Activated CD8-positive, alpha-beta T cell treated with anti-CD3 and anti-CD28 coated beads for 36 hours (primary cell): ENCODE results near the gene PLA2G4F. TPM values are rescaled to one million over a fixed set of nuclear protein-coding genes. Genes with fewer than 3 reads are reported as not detected.

Experiments used
- ATAC-seq: fragments of 200-7000 bp; cut with Tn5 transposase; one replicate; pipeline ENCODE4 v1.10.0; 2021; ENCODE audit warnings: mild to moderate bottlenecking, moderate library complexity
- CTCF ChIA-PET: fragments of 350-600 bp; sonication (Branson Sonifier 250); formaldehyde crosslinking; loops from one replicate; lab custom pipeline; 2021; ENCODE audit warnings: antibody characterized with exemption; lab: Charles Lee
- POLR2A ChIA-PET: fragments of 350-600 bp; sonication (Branson Sonifier 250); formaldehyde crosslinking; loops from one replicate; lab custom pipeline; 2021; ENCODE audit warnings: antibody characterized with exemption; lab: Charles Lee
- DNase-seq: peaks from one replicate; pipeline ENCODE4 v3.0.0-alpha.2; 2020
- H3K27ac Mint-ChIP-seq: one replicate; pipeline ENCODE4 v1.8.0; 2021; ENCODE audit warnings: mild to moderate bottlenecking, mixed read lengths
- H3K27me3 Mint-ChIP-seq: one replicate; pipeline ENCODE4 v1.8.0; 2021; ENCODE audit warnings: mixed read lengths
- H3K36me3 Mint-ChIP-seq: one replicate; pipeline ENCODE4 v1.8.0; 2021; ENCODE audit warnings: low read depth, mixed read lengths
- H3K4me1 Mint-ChIP-seq: one replicate; pipeline ENCODE4 v1.8.0; 2021; ENCODE audit warnings: low read depth, mixed read lengths
- H3K4me3 Mint-ChIP-seq: one replicate; pipeline ENCODE4 v1.8.0; 2021; ENCODE audit warnings: mild to moderate bottlenecking, moderate library complexity, mixed read lengths
- H3K9me3 Mint-ChIP-seq: one replicate; pipeline ENCODE4 v1.8.0; 2021; ENCODE audit warnings: mixed read lengths
- intact Hi-C: fragments of 100-400 bp; cut with micrococcal nuclease; formaldehyde crosslinking; loops from one replicate; pipeline ENCODE4 v1.10.0; 2022
- total RNA-seq, 2 experiments: library from RNA; stranded (reverse); gene quantifications; one replicate each; pipeline ENCODE4 v1.2.3, GENCODE V29; 2021
- TF ChIP-seq, protein P1 (sequence below): fragments of 200-600 bp; IDR thresholded peaks from one replicate; pipeline ENCODE4 v1.8.0; 2022; ENCODE audit warnings: antibody characterized with exemption, mild to moderate bottlenecking

Gene PLA2G4F
- total RNA-seq, 2 experiments from 2014 or later = not detected

DNA sequence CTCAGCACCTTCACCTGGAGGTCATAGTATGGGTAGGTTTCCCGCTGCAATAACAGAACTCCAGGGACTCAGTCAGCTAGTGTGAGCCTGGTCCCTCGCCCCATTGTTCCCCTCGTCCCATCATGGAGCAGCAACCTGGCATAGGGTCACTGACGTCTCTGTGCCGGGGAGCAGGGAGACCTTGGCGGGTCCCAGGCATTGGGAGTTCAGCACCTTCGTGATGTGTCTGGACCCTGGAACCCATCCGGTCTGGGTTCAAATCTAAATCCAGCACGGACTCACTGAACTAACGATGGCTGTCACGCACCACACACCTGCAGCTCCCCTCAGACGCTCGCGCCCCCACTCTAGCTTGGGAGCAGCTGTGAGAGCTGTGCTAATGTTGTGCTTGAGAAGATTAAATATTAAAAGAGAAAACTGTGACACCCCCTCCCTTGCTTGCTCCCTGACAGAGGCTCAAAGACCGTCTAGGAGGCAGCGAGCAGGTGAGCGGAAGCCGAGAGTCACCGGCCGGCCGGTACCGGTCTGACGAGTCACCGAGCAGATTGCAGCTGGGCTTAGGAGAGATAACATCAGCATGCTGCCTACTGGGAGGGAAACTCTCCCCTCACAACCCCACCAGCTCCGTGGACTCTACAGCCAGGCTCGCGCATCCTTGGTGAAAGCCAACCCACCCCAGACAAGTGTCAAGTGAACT, 742 bp downstream of the PLA2G4F start:
- no peaks in the 10 kb centered on the region for H3K27me3 Mint-ChIP-seq
- ChIA-PET POLR2A (no interaction called here), CTCF (no interaction called here)
- peaks cover 6% of the 10 kb centered on the region for H3K36me3 Mint-ChIP-seq
- ATAC-seq (no peak), DNase-seq (no peak)
- TF ChIP-seq, protein P1, sequence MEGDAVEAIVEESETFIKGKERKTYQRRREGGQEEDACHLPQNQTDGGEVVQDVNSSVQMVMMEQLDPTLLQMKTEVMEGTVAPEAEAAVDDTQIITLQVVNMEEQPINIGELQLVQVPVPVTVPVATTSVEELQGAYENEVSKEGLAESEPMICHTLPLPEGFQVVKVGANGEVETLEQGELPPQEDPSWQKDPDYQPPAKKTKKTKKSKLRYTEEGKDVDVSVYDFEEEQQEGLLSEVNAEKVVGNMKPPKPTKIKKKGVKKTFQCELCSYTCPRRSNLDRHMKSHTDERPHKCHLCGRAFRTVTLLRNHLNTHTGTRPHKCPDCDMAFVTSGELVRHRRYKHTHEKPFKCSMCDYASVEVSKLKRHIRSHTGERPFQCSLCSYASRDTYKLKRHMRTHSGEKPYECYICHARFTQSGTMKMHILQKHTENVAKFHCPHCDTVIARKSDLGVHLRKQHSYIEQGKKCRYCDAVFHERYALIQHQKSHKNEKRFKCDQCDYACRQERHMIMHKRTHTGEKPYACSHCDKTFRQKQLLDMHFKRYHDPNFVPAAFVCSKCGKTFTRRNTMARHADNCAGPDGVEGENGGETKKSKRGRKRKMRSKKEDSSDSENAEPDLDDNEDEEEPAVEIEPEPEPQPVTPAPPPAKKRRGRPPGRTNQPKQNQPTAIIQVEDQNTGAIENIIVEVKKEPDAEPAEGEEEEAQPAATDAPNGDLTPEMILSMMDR = no peak
- H3K4me1 Mint-ChIP-seq = peaks cover 2% of the 10 kb centered on the region
- no peak overlapping the region for H3K4me3 Mint-ChIP-seq
- intact Hi-C loops = no loop called here
- H3K27ac Mint-ChIP-seq = no peak overlapping the region
- H3K9me3 Mint-ChIP-seq = no peaks in the 10 kb centered on the region

DNA sequence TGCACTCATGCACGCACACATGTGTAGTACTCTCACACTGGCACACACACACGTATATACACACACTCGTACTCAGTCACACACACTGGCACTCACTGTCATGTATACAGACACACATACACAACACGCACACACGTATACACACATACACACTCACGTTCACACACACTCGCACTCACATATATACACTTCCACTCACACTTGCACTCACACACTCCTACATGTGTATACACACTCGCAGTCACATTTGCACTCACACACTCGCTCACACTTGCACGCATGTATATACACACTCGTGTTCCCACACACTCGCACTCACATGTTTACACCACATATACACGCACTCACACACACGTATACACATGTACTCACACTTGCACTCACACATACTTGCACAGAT, 1.5 kb downstream of the PLA2G4F start:
- CTCF ChIA-PET = no interaction called here
- Mint-ChIP-seq H3K4me3 (no peak overlapping the region), H3K36me3 (peaks cover 6% of the 10 kb centered on the region), H3K27me3 (no peaks in the 10 kb centered on the region), H3K4me1 (peaks cover 2% of the 10 kb centered on the region), H3K27ac (no peak overlapping the region), H3K9me3 (no peaks in the 10 kb centered on the region)
- DNase-seq = no peak
- TF ChIP-seq, protein P1 = no peak
- intact Hi-C loops = no loop called here
- ATAC-seq = no peak
- POLR2A ChIA-PET = no interaction called here

DNA sequence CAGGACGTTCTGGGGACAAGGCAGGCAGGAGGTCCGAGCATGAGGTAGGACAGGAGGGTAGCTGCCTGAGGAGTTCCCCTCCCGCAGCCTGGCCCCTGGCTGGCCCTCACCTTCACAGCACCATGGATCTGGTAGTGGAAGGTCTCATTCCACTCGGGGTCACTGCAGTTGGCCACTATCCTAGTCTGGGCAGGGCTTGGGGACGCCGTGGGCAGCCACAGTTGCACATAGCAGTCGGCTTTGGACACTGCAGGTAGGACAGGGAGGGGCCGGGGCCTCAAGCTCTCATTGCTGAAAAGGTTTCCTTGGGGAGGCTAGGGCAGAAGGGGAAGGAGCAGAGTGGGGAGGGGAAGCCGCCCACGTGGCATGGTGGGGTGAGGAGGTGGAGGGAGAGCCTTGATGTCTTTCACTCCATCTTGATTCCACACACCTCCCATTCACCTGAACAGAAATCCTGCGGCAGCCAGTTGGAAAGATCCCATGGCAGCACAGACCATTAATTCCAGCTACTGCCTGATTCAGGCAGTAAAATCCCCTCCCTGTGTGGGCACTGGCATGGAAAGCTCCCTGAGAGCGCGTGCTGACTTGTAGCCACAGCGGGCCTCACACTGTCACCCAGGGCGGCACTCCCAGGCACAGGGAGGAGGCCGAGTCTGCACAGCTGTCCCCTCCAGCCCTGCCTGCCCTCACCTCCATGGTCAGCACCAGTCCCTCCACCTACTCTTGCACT, 2.1 kb downstream of the PLA2G4F start:
- Mint-ChIP-seq H3K27me3 (no peaks in the 10 kb centered on the region), H3K27ac (no peak overlapping the region), H3K4me1 (peaks cover 2% of the 10 kb centered on the region), H3K36me3 (peaks cover 3% of the 10 kb centered on the region), H3K4me3 (no peak overlapping the region), H3K9me3 (no peaks in the 10 kb centered on the region)
- ATAC-seq (no peak), DNase-seq (no peak)
- POLR2A ChIA-PET = interaction anchor here (0.5 kb wide), 1 partner anchor 67 kb away, joined by 3 read pairs; no protein-coding TSS in a partner anchor
- TF ChIP-seq, protein P1 = no peak
- CTCF ChIA-PET = interaction anchor here (0.8 kb wide), 1 partner anchor 48 kb away, joined by 3 read pairs; no protein-coding TSS in a partner anchor
- intact Hi-C loops = no loop called here

DNA sequence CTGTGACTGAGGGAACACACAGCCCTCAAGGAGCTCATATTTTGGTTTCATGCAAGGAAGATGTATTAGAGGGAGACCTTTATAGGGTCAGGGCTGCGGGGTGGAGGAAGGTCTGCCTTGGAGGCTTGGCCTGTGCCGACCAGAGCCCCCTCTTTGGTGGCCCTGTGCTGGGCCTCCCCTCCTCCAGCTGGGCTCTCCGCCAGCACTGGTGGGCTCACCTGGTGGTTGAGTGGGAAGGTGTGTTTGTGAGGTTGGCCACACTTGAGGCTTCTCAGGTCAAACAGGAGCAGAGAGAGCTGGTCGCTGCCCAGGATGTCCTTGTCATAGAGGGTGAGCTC, 2.6 kb downstream of the PLA2G4F start:
- peaks cover 3% of the 10 kb centered on the region for H3K36me3 Mint-ChIP-seq
- CTCF ChIA-PET = interaction anchor here (0.8 kb wide), 1 partner anchor 47 kb away, joined by 3 read pairs; no protein-coding TSS in a partner anchor
- no peak overlapping the region for H3K4me3 Mint-ChIP-seq
- no peak for ATAC-seq
- no peak overlapping the region for H3K27ac Mint-ChIP-seq
- TF ChIP-seq, protein P1 = no peak
- DNase-seq = no peak
- H3K4me1 Mint-ChIP-seq = peaks cover 2% of the 10 kb centered on the region
- no peaks in the 10 kb centered on the region for H3K9me3 Mint-ChIP-seq
- intact Hi-C loops = no loop called here
- POLR2A ChIA-PET = interaction anchor here (0.5 kb wide), 1 partner anchor 68 kb away, joined by 3 read pairs; no protein-coding TSS in a partner anchor
- H3K27me3 Mint-ChIP-seq = no peaks in the 10 kb centered on the region
